DMS79 (cell line): Measurements from ENCODE around the gene TEX48.

Experiments
- DNase-seq: peaks from one replicate; lab custom pipeline; 2025; lab: John Stamatoyannopoulos, UW

The TEX48 gene

GRCh38 chr9:114621561-114621960 is 60.4 kb downstream of the TEX48 start:
- no peak for DNase-seq

DNA sequence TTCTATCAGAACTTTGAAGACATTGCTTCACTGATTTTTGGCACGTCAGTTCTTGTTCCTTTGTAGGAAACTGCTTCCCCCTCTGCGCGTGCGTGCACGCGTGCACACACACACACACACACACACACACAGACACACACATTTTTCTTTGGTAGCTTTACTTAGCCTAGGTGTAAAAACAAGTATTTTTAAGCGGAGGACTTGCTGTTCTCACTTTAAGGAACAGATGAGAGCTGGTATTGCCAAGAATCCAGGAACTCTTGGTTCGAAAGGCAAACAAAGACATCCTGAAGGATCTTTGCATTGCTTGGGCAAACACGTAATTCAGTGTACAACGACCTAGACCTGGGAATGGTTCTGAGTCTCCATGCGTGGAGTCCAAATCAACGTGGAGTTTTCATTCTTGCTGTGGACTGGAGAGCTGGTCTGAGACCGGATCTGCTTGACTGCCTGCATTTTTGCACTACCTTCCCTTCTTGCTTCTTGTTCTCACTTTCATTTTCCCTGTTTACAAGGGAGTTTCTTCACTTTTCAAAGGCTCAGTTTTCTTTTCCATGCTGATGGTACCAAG is 62.7 kb downstream of the TEX48 start:
- no peak for DNase-seq

DNA sequence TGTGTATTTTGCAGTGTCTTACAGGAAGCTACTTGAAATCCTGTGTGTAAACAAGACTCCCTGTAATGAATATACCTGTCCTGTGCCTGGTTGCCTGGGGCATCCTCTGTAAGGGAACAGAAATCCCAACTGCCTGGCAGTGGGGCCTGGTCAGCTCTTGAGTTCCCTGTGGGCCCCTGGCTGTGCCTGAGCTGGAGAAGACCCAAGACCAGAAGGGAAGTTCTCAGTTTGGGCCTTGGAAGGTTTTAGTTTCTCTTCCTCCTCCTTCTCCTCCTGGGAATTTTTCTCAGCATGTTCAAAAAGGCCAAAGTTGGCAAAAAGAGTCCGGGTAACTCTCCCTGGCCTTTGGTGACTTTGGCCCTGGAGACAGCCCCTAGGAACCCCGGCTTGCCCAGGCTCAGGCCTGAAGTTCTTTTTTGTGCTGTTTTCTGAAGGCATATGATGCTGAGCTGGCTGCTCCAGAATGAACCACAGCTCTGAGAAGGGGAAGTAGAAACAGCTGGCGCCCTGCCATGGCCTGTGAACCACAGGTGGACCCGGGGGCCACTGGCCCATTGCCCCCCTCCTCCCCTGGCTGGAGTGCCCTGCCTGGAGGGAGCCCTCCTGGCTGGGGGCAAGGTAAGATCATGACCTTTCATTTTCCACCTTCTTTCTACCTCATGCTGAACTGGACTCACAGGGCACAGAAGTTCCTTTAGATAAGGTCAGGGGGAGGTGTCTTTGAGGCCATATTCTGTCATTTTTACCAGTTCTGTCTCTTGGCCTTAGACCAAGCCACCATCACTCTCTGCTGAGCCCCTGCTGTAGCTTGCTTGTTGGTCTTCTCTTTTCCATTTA is 65.1 kb downstream of the TEX48 start:
- peak; percentile 12 for DNase-seq
